SW480 (cell line): ENCODE data around the gene ERN2.

Experiments used
- DNase-seq: peaks from one replicate; pipeline ENCODE4 v3.0.0-alpha.2; 2016; ENCODE audit warnings: low spot score

Gene ERN2

GRCh38 chr16:23687034-23687808 lies 25.8 kb downstream of the ERN2 start:
- no peak for DNase-seq

GRCh38 chr16:23683487-23683886 lies 29.5 kb downstream of the ERN2 start:
- no peak for DNase-seq

GRCh38 chr16:23682181-23682580 lies 30.8 kb downstream of the ERN2 start:
- no peak for DNase-seq

- DNase-seq = no peak
These were observed 33.1 kb downstream of the ERN2 start for GRCh38 chr16:23679986-23680336.

GRCh38 chr16:23679274-23679985 lies 33.6 kb downstream of the ERN2 start:
- peak; percentile 51 for DNase-seq

GRCh38 chr16:23678430-23679273 lies 34.4 kb downstream of the ERN2 start, which contains the start of gene PLK1:
Gene PLK1 (plus strand): TSS chr16:23678889. CDS start chr16:23678933, 44 bp downstream.
- peak; percentile 78 for DNase-seq

DNA sequence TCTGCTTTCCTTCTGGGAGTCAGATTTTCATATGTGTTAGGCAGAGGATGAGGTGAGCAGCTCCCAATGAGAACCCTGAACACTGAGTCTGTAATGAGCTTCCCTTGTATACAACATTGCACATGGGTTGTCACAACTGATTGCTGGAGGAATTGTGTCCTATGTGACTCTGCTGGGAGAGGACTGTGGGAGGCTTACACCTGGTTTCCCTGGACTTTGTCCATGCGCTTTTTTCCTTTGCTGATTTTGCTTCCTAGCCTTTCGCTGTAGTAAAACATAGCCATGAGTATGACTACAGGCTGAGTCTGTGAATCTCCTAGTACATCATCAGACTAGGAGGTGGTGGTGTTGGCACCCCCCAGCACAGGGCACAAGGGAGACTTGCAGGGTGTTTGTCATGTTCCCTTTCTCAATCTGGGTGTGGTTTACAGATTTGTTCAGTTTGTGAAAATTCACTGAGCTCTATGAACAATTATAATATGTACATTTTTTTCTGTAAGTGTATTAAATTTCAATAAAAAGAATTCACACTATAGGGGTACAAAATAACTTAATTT lies 36.0 kb downstream of the ERN2 start:
- no peak for DNase-seq

DNA sequence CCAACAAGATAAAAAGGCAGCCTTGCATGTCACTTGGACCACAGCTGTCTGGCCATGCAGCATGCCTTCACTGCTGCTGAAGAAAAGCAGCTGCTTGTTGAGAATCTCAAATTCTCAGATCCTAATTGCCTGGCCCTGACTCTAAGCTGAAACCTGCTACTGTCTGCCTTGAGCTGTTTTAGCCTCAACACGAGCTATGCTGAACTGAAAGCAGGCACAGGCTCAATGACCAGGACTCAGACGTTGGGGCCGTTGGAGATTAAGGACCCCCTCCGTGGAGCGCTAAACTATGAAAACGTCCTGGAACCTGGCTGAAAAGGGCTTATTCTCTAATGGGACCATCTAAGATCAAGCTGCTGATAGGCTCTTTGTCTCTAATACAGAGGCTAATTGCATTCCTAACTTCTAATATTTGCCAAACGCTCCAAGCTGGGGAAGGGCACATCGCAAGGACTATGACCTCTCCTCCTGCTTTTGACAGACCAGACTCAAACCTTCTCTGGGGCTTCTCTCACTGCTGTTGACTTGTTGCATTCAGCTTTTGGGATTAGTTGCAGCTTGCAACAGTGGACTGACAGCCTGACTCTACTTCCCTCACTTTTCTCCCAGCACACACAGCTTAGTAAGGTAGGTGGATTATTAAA lies 38.9 kb downstream of the ERN2 start:
- no peak for DNase-seq

- DNase-seq = no peak
These were observed 42.8 kb downstream of the ERN2 start for GRCh38 chr16:23670137-23670776.

- DNase-seq = no peak
These were observed 44.1 kb downstream of the ERN2 start for GRCh38 chr16:23668873-23669272.

DNA sequence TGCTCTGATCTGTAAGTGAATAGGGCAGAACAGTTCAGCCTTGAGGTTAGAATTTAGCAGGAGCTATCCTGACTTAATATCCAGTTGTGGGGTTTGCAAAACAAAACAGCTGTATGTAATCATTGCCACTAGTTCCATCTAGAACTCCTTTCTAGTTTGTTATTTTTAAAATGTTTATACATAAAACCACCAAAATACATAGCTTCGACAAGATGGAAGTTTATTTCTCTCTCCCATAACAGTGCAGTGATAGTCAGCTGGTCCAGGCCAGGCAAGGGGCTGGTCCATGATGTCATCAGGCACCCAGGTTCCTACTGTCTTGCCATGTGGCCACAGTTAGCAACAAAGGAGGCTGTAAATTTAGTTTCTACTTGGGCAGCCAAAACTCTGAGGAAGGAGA lies 44.8 kb downstream of the ERN2 start:
- DNase-seq = no peak

DNA sequence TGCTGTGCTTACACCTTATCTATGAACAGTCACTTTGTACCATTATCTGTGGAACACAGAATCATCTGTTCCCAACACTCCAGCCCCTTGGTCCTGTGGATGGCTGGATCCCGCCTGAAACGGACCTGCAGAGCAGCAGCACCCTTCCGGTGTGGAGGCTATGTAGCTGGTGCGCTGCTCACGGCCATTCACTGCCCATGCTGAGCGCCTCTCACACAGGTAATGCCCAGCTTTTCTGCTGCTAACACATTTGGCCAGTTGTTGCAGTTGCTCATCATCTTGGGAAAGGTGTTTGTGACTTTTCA lies 45.7 kb downstream of the ERN2 start:
- no peak for DNase-seq

- no peak for DNase-seq
These were observed 46.3 kb downstream of the ERN2 start for GRCh38 chr16:23666571-23667354.

GRCh38 chr16:23663918-23664317 lies 49.1 kb downstream of the ERN2 start:
- DNase-seq = no peak

DNA sequence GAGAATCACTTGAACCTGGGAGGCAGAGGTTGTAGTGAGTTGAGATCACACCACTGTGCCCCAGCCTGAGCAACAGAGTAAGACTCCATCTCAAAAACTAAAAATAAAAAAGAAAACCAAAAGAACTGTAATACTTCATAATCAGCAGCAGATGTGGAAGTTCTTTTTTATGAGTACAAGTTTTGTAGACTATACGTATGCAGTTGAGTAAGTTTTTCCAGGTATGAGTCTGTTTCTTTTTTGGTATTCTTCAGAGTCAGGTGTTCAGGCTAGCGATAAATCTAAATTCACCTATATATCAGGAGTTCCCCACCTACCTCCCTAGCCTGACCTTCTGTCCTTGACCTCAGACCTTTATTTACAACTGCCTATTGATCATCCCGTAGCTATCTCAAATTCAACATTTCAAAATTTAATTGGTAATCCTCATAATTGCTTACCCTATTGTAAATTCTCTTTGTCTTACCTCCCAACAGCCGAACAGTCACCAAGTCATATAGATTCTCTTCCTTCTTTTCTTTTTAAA lies 61.0 kb downstream of the ERN2 start:
- no peak for DNase-seq

GRCh38 chr16:23650674-23651416 lies 62.2 kb downstream of the ERN2 start:
- DNase-seq = no peak

- DNase-seq = no peak
These were observed 70.7 kb downstream of the ERN2 start for GRCh38 chr16:23642246-23642774.

- peak; percentile 92 for DNase-seq
These were observed 71.9 kb downstream of the ERN2 start, which contains the start of the genes DCTN5 and PALB2 for GRCh38 chr16:23640931-23641765. Gene DCTN5 (plus strand): TSS chr16:23641466. CDS start chr16:23641543, 77 bp downstream. Gene PALB2 (minus strand): TSS chr16:23641310. CDS start chr16:23641157, 153 bp downstream.
